ENCODE data around the gene PMS2.
A peak's percentile ranks its signal among the peaks of the same experiment; 100 is the strongest.
"Not testable (repeated sequence)": the region's sequence is repeated elsewhere in the genome, so short reads cannot be mapped to it uniquely, and the experiment has no call there.

PMS2 gene, protein sequence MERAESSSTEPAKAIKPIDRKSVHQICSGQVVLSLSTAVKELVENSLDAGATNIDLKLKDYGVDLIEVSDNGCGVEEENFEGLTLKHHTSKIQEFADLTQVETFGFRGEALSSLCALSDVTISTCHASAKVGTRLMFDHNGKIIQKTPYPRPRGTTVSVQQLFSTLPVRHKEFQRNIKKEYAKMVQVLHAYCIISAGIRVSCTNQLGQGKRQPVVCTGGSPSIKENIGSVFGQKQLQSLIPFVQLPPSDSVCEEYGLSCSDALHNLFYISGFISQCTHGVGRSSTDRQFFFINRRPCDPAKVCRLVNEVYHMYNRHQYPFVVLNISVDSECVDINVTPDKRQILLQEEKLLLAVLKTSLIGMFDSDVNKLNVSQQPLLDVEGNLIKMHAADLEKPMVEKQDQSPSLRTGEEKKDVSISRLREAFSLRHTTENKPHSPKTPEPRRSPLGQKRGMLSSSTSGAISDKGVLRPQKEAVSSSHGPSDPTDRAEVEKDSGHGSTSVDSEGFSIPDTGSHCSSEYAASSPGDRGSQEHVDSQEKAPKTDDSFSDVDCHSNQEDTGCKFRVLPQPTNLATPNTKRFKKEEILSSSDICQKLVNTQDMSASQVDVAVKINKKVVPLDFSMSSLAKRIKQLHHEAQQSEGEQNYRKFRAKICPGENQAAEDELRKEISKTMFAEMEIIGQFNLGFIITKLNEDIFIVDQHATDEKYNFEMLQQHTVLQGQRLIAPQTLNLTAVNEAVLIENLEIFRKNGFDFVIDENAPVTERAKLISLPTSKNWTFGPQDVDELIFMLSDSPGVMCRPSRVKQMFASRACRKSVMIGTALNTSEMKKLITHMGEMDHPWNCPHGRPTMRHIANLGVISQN
- total RNA-seq = 36.9 to 41.3 reads per million in 2 donors

DNA sequence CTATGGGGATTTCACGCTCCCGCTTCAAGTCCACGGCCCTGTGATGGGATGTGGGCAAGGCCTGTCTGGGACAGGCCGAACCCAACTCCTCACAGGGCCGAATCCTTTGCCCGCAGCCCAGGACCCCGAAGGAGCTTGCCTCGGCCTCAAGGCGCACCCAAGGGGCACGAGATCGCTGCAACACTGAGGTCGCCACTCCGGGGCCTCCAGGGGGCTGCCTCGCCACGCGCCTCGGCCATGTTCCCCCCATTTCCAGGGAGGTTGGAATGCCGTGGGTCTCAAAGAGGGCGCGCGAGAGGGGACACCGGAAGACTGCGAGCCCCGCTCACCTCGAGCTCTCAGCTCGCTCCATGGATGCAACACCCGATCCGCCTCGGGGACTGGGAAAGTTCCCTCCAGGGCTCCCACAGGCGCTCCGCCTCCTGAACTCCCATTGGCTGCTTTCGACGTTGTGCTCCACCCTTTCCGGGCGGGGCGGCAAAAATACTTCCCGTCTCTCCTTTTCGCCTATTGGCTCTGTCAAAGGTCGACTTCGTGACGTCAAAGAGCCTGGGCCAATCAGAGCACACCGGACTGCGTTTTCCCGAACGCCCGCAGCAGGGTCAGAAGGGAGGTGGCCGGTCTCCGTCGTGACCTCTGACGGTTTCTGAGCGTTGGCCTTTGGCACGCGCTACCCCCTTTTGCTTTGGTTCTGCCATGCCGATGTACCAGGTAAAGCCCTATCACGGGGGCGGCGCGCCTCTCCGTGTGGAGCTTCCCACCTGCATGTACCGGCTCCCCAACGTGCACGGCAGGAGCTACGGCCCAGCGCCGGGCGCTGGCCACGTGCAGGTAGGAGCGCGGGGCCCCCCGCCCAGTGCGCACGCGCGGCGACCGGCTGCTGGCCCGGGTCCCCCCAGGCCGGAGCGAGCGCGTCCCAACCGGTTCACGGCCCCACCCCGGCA lies at the start of gene PMS2, which contains the start of gene AIMP2:
PMS2 (minus strand) TSS at position 382 of the 944 bp plus-strand sequence; CDS start at position 352, 30 bp downstream.
AIMP2 (plus strand) TSS at position 605 of the 944 bp plus-strand sequence; CDS start at position 697, 92 bp downstream.
- peak; percentile 61 for DNase-seq

DNA sequence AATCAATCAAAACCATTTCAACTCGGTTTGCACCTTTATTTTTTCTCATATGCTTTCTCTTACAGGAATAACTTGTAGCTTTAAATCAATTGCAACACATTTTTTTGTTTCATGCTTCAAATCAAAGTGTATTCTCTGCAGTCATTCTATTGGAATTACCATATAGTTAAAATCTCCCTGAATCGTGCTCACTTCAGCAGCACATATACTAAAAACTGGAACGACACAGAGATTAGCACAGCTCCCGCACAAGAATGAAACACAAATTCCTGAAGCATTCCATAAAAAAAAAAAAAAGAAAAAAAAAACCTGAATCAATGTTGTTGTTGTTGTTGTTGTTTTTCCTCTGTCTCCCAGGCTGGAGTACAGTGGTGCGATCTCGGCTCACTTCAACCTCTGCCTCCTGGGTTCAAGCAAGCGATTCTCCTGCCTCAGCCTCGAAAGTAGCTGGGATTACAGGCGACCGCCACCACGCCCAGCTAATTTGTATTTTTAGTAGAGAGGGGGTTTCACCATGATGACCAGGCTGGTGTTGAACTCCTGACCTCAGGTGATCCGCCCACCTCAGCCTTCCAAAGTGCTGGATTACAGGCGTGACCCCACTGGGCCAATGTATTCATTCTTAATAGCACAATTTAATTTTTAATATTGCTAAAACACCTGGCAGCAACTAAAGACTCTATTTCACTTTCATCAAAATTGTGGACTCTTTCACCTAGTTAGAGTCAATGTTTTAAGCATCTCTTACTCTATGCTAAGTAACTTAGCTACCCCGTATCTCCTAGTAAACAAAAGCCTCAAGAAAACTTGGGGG lies 48.7 kb upstream of the PMS2 start:
- DNase-seq = no peak

DNA sequence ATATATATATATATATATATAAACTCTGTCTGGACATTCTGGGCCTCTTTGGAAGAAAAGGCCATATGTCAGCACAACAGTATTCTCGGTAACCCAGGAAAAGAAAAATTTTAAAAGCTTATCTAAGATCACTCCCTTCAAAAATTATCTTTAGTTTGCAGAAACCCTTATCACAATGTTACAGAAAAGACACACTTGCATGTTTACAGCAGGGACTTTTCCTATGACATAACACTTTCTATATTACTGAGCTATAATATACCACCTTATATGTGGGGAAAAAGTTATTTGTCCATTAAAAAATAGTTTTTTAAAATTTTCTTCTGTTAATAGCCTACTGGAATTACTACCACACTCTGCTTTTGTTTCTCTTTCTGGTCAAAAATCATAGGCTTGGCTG lies 47.8 kb upstream of the PMS2 start:
- DNase-seq = no peak

DNA sequence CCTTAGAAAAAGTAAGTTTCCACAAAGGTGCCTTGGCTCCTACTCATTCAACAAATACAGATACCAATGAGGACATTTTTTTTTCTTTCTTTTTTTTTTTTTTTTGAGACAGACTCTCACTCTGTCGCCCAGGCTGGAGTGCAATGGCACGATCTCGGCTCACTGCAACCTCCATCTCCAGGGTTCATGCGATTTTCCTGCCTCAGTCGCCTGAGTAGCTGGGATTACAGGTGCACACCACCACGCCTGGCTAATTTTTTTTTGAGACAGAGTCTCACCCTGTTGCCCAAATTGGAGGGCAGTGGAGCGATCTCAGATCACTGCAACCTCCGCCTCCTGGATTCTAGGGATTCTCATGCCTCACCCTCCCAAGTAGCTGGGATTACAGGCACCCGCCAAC lies 42.3 kb upstream of the PMS2 start:
- not testable (repeated sequence) for DNase-seq

DNA sequence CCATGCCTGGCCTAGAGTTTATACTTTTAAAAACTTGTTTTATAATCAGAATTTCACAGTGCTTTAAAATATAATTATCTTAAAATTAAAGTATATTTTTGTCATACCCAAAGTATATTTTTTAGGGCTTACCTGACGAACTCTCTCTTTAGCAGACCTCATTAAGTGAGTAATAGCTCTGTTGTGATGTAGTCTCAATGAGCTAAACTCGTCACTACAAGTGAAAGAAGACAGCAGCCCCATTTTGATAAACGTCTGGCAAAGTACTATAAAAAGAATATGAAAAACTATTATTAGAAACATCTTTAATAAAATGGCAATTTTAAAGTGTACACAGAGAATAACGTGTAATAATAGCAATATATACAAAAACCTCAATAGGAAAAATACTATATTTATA lies 40.9 kb upstream of the PMS2 start:
- DNase-seq = no peak

DNA sequence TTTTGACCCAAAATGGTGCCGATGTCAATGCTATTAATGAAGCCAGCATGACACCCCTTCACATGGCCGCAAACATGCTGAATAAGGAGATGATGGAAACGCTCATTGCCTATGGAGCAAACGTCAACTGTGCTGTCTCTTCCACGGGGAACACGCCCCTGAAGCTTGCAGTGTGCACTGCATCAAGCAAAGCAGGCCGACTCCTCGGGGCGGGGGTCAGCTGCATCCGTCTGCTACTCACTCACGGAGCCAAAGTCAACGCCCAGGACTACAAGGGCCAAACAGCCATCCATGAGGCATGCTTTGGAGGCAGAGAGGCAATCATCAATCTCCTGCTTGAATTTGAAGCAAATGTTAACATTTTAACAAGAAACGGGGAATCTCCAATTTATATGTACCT lies 26.8 kb upstream of the PMS2 start:
- no peak for DNase-seq

DNA sequence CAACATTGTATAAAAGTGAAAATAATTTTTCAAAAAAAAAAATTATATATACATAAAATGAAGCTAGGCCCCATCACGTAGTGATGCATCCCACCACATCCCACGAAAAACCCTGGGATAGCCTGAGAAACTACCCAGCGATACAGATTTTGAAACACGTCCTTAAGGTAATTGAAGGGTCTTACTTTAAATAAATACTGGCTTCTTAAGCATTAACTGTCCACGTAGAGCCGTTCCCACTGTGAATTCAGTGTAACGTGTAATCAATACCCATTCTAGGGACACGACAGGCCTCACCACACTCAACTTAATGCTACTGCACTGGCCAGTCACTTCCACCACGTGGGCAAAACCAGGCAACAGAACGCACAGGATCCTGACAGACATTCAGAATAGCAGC lies 26.3 kb upstream of the PMS2 start:
- no peak for DNase-seq

DNA sequence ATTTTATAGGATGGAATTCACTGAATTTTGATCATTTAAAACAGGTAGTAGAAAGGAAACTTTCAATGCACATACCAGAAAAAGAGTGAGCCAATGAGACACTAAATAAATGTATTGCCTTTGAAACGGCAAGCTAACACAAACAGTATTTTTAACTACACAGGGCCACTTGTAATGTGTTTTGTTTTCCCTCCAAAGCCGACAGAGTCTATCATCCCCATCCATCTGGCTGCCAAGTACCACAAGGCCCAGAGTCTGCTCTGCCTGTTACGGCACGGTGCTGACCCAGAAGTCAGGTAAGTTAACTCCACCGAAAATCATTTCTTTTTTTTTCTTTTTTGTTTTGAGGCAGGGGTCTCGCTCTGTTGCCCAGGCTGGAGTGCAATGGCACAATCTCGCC lies 23.8 kb upstream of the PMS2 start:
- no peak for DNase-seq

DNA sequence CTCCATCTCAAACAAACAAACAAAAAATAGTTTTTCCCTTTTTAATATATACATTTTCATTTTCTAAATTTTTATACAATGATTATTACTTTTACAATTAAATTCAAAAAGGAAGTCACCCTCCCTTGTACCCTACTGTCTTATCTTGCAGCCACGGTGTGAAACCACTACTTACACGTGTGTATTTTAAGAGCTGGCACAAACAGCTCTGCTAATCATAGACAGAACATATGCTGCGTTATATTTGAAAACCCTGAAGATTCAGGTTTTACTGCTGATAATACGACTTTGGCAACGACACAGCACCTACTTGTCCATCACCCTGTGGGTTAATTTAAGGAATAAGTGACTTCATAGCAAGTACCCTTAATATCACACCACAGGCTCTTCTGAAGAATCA lies 23.3 kb upstream of the PMS2 start:
- no peak for DNase-seq

DNA sequence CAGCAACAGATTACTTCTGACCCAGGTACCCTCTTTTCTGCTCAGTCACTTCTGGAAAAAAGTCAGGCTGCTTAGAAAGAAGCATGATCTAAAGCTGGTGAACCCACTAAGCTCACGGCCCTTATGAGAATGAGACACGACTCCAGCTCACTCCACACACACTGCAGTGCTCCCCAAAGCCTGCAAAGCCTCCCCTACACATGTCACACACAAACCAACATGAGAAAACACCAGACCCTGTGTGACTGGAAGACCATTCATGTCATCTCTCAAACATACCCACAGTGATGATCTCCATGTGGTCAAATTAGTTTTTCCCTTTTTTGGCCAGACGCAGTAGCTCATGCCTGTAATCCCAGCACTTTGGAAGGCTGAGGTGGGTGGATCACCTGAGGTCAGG lies 22.7 kb upstream of the PMS2 start:
- DNase-seq = no peak

DNA sequence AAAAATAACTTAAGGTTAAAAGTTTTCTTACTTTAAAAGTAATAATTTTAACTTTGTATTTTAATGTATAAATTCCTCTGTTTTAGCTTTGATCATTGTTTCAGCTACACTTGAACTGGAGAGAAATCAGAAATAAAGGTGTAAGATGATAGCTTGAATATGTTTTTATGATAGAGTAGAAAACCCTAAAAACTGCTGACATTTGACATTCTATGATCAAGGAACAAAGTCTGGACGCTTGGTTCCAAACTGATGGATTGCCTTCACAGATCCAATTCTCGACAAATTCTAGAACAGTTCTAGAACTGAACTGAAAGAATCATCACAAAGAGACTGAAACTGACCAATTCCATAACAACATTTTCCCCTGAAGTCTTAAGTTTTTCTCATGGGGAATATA lies 22.1 kb upstream of the PMS2 start, which contains the start of gene ANKRD61:
ANKRD61 (plus strand) TSS at position 389 of the 400 bp plus-strand sequence; CDS start at position 389, 0 bp downstream.
- no peak for DNase-seq

DNA sequence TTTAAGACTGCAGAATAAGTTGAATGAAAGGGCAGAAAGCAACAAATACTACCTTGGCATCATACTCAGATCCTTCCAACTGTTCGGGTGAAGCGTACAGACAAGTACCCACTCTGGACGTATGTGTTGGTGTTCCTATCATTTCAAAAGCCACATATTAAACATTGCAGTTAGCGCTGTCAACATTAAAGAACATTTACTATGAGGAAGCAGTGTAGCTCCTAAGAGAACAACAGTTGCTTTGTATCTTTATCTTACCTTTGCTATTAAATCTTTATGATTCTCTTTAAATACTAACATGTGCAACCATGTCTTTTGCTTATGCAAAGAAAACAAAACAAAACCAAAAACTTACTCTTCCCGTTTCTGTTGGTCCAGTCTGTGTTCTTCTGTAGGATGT lies 19.7 kb upstream of the PMS2 start:
- no peak for DNase-seq

DNA sequence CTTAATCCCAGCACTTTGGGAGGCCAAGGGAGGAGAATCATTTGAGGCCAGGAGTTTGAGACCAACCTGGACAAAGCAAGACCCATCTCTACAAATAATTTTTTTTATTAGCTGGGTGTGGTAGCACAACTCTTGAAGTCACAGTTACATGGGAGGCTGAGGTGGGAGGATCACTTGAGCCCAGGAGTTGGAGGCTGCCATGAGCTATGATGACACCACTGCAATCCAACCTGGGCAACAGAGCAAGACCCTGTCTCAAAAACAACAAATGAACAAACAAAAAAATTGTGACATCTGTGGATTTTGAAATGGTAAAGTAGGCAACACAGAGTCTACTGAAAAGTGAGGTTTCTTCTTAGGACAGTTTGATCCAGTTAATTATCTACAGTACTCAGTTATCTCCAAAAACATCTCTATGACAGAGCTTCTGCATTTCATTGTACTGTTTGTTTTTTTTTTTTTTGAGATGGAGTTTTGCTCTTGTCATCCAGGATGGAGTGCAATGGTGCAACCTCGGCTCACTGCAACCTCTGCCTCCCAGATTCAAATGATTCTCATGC lies 19.0 kb upstream of the PMS2 start:
- no peak for DNase-seq

DNA sequence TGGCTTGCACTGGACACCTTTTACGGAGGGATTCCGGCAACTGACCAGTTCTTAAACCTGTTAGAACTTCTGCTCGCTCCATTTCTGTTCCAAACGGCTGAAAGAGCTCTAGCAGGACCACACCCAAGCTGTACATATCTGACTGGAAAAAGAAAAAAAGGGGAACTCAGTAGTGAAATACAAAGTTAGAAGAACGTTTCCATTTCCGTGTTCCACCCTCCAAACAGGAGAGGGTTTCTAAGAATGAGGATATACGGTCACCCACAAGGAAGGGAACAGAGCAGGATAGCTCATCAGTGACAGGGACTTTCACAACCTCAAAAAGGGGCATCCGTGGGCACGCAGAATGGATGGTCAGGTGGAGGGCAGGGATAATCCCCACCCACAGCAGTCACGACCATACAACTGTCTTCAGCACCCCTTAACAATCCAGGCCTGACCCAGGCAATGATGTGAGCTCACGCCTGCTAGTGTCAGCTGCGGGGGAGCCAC lies 18.0 kb upstream of the PMS2 start:
- DNase-seq = no peak

DNA sequence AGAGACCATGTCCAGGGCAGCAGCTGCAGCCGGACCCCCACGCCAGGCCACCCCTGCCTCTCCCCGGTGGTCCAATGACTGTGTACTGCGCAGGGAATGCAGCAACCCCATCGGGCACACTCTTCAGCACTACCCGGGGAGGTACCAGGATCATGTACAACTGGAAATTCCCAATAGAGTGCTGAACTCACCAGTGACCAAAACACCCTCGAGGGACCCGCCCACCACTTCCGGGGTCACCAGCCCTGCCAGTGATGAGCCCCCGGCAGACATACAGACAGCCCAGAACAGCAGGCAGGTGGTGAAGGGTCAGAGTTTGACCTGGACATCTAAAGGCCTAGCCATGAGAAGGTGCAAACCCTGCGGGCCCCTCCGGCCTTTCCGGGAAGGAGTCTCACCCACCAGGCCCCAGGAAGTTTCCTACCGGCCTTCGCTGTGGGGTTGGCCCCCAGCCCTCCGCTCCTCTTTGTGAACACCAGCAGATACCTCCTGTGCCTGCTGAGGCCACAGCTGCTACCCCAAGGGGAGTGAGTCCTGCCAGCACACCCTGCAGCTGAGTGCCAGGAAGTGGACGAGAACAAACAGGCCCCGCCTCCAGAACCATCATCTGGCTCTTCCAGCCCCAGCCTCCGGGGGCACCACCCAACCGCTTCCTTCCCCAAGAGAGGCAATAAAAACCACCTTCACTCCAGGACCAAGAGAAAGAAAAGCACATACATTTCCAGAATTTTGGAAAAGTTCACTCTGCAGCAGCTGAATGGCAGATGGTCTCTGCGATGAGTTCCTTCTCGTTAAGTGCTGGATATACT lies 17.4 kb upstream of the PMS2 start:
- no peak for DNase-seq

DNA sequence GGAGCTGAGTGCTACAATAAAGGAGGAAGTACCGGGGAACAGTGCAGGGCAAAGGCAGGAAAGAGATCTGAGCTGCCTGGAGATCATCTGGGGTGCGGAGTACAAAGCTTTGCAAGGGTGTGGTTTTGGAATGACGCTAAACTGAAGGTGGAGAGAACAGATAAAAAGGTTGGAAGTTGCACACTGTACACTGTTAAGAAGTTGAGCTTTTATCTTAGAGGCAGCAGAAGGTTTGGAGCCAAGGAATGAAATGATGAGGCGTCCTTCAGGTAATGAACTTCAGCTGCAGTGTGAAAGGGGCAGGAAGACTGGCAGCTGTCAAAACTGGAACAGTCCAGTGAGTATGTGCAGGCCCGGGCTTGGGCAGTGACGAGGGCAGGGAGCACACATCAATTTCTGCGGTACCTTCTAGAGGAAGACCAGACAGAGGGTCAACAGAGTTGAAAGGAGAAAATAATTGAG lies 15.2 kb upstream of the PMS2 start:
- DNase-seq = no peak

DNA sequence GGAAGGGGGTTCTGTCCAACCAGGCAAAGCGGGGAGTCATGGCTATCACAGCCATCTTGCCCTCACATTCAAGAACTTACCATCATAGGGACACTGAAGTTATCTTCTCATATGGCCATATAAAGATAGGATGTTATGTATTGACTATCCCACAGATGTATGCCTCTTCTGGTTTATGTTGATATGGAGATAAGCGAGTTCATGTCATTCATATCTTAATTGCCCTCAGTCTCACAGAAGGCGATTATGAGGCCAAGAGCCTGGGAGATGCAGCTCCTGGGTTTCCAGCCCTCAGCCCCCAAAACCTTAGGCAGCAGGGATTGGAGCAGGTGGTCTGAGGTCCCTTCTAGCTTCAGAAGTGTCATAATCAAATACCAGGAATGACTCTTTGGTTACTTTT lies 13.9 kb upstream of the PMS2 start:
- DNase-seq = no peak

DNA sequence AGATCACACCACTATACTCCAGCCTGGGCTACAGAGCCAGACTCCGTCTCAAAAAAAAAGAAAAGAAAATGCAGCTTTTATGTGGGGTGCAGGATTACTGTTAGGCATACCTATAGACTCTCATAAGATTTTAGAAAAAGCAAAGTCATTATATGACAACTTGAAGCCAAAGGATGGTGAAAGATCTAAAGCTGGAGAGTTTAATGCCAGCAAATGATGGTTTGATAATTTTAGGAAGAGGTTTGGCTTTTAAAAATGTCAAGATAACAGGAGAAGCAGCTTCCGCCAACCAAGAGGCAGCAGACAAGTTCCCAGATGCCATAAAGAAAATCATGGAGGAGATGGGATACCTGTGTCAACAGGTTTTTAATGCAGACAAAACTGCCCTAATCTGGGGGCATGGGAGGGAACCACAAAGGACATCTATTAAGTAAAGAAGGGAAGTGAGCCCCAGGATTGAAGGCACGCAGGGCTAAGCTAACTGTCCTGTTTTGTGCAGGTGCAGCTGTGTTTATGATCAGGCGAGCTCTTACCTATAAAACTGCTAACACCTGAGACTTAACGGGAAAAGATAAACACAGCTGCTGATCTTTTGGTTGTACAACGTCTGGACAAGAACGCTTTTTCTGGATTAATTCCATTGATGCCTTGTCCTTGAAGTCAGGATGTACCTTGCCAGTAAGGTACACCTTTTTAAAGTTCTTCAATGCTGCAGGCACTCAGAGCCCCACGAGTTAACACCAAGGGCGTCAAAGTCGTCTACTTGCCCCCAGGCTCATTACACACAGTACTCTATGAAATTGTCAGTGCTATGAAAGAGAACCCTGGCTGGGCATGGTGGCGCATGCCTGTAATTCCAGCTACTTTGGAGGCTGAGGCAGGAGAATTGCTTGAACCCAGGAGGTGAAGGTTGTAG lies 11.8 kb upstream of the PMS2 start:
- DNase-seq = no peak

DNA sequence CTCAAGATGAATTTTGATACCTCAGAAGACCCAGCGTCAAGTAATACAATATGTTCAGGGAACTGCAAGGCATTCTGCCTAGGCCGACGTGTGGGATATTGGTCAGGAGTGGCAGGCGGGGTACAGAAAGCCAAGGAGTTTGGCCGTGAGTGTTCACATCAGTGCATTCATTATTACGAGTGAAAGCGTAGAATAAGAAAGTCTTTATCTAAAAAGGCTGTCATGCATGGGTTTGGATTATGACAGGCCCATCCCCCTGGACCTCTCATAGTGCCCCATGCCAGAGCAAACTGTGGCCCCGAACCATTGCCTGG lies 7.8 kb upstream of the PMS2 start:
- no peak for DNase-seq

Data from activated gamma-delta T cell (primary cell).